Esophagus muscularis mucosa (tissue), 3 donors: ENCODE measurements around the gene ACER1.

ENCODE experiments used
- CTCF ChIP-seq, 3 experiments: fragments of 200-600 bp in 2 of 3; fragments of 450-650 bp in 1 of 3; sonication (generic) in 2 of 3; IDR thresholded peaks; one replicate each; pipeline ENCODE4 v1.5.1; 2017 to 2019; ENCODE audit warnings: antibody characterized with exemption in 3 of 3, mild to moderate bottlenecking in 2 of 3, moderate library complexity in 1 of 3
- EP300 ChIP-seq: sonication (generic); formaldehyde crosslinking; IDR thresholded peaks from one replicate; pipeline ENCODE4 v1.6.1; 2017; ENCODE audit warnings: antibody characterized with exemption

DNA sequence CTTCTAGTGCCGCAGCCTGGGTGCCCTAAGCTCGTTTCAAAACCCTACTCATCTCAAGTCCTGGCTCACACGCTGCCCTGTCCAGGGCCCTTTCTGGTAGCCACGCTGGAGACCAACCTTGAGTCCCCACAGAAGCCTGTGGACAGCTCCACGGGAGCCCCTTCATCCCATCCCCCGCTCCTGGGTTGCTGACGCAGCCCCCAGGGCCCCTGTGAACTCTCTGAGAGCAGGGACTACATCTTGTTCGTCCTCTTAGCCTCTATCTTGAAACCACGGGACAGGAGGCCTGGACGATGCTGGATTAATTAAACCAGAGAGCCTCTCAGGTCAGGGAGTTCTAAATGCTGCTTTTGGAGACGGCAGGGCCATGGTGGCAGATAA, 61.0 kb downstream of the ACER1 start:
- TF ChIP-seq CTCF (IDR thresholded peaks at IDR 0.05) (no peak), EP300 (no peak)
